Kidney (tissue), 14 donors: ENCODE results near the gene MEIKIN. TPM values are rescaled to one million over a fixed set of nuclear protein-coding genes. Genes with fewer than 3 reads are reported as not detected.

Source experiments
- DNase-seq, 5 donors: peaks; one replicate each; pipeline ENCODE4 v3.0.0-alpha.2; 2013 to 2020
- FAIRE-seq: peaks from 2 replicates; lab custom pipeline; 2012; peaks lifted over from hg19 to GRCh38; lab: Jason Lieb, UNC
- H3K27ac ChIP-seq, 2 donors: one replicate each; pipeline ENCODE4 v1.7.0; 2013; ENCODE audit warnings: low read depth in 2 of 2, low read length in 2 of 2, inconsistent platforms in 1 of 2
- H3K27me3 ChIP-seq: one replicate; pipeline ENCODE4 v1.7.1; 2013; ENCODE audit warnings: low read length, inconsistent platforms; ENCODE audit not compliant: control insufficient read depth, insufficient read depth
- H3K36me3 ChIP-seq, 3 donors: one replicate each; pipeline versions ENCODE4 v1.7.0 to v1.7.1; 2013; ENCODE audit warnings: low read length in 3 of 3, control low read depth in 1 of 3, inconsistent platforms in 1 of 3; ENCODE audit not compliant: insufficient read depth in 3 of 3, control insufficient read depth in 2 of 3
- H3K4me1 ChIP-seq, 3 donors: one replicate each; pipeline versions ENCODE4 v1.7.0 to v1.7.1; 2013; ENCODE audit warnings: low read length in 3 of 3, inconsistent platforms in 1 of 3, low read depth in 1 of 3; ENCODE audit not compliant: control insufficient read depth in 2 of 3, insufficient read depth in 2 of 3
- H3K4me3 ChIP-seq, 3 donors: one replicate each; pipeline versions ENCODE4 v1.7.0 to v1.8.1; 2013; ENCODE audit warnings: low read length in 3 of 3, control low read depth in 1 of 3, inconsistent platforms in 1 of 3
- H3K9ac ChIP-seq, 3 donors: one replicate each; pipeline versions ENCODE4 v1.7.0 to v1.7.1; 2013; ENCODE audit warnings: low read length in 3 of 3, control low read depth in 1 of 3, inconsistent platforms in 1 of 3
- H3K9me3 ChIP-seq, 3 donors: one replicate each; pipeline versions ENCODE4 v1.7.0 to v1.7.1; 2013; ENCODE audit warnings: low read length in 3 of 3, control low read depth in 1 of 3, inconsistent platforms in 1 of 3; ENCODE audit not compliant: control insufficient read depth in 2 of 3, insufficient read depth in 1 of 3
- CTCF ChIP-seq: IDR thresholded peaks from 3 replicates; pipeline ENCODE4 v1.5.1; 2012; ENCODE audit warnings: mild to moderate bottlenecking, moderate library complexity, borderline replicate concordance; ENCODE audit not compliant: insufficient read depth; ENCODE audit errors: extremely low read depth
- intact Hi-C: fragments of 100-400 bp; cut with DNase I; formaldehyde crosslinking; loops from one replicate; pipeline ENCODE4 v1.11.1; 2022
- polyA plus RNA-seq: library from polyadenylated mRNA; stranded (reverse); fragments of 350-450 nt; fragmentation: Illumina TruSeq; extraction: RNeasy Lipid Tissue Mini Kit (QIAGEN cat#74804); gene quantifications from one replicate; pipeline ENCODE4 v1.2.3, GENCODE V29; 2014; ENCODE audit warnings: low read depth, low replicate concordance; ENCODE audit not compliant: insufficient read depth
- total RNA-seq: library from RNA; stranded (reverse); fragmentation: NEBNext Ultra II Directional; extraction: Animal tissue kit (Norgen Biotek cat#: 25700); gene quantifications from one replicate; pipeline ENCODE4 v1.2.1, GENCODE V29; 2021
- donor health status: control.
- donor health status: control.
- donor health status: control.
- donor health status: control.
- donor health status: control.
- donor health status: DM: yes; HTN: yes; CAD: no.
- donor health status: Normal renal cell carcinoma (clear cell type).

The MEIKIN gene
- total and polyA plus RNA-seq, 2 donors from 2014 or later, result 0.63 TPM; not detected in 1

DNA sequence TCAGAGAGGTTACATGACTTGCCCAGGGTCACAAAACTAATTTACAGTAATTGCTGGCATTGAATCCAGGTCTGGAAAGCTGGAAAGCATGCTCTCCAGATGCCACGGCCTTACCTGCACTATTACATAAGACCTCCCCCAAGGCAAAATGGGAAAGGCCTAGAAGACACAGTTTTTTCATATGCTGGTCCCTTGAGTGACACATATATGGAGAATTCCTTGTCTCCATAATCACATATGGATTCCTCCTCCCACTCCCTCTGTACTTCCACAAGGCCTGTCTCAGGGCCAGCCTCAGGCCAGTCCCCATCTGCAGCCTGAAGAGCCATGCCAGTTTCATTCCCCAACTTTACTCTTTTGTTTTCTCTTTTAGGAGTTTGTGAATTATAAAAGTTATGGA is 28.6 kb upstream of the MEIKIN start:
- H3K4me1 ChIP-seq, result no peaks in the 10 kb centered on the region
- no peaks in the 10 kb centered on the region for H3K36me3 ChIP-seq
- no peak for DNase-seq
- no peak overlapping the region for H3K27ac ChIP-seq
- intact Hi-C loops, result no loop called here
- TF ChIP-seq CTCF, result no peak
- H3K27me3 ChIP-seq, result no peaks in the 10 kb centered on the region
- no peak for FAIRE-seq
- no peak overlapping the region for H3K9ac ChIP-seq
- H3K4me3 ChIP-seq, result no peak overlapping the region
- no peaks in the 10 kb centered on the region for H3K9me3 ChIP-seq

GRCh38 chr5:131973089-131973712 is 27.7 kb upstream of the MEIKIN start:
- no peaks in the 10 kb centered on the region for H3K27me3 ChIP-seq
- no peak for TF ChIP-seq CTCF
- H3K9me3 ChIP-seq, result no peaks in the 10 kb centered on the region
- H3K27ac ChIP-seq, result no peak overlapping the region
- no peak overlapping the region for H3K9ac ChIP-seq
- DNase-seq, result no peak
- H3K36me3 ChIP-seq, result no peaks in the 10 kb centered on the region
- H3K4me3 ChIP-seq, result no peak overlapping the region
- H3K4me1 ChIP-seq, result no peaks in the 10 kb centered on the region
- intact Hi-C loops, result no loop called here
- no peak for FAIRE-seq

GRCh38 chr5:131968396-131968954 is 23.0 kb upstream of the MEIKIN start:
- no peak overlapping the region for H3K9ac ChIP-seq
- TF ChIP-seq CTCF, result no peak
- no peaks in the 10 kb centered on the region for H3K4me1 ChIP-seq
- no peaks in the 10 kb centered on the region for H3K27me3 ChIP-seq
- no peaks in the 10 kb centered on the region for H3K36me3 ChIP-seq
- no peak overlapping the region for H3K4me3 ChIP-seq
- H3K27ac ChIP-seq, result no peak overlapping the region
- intact Hi-C loops, result no loop called here
- FAIRE-seq (no peak), DNase-seq (no peak)
- H3K9me3 ChIP-seq, result no peaks in the 10 kb centered on the region

DNA sequence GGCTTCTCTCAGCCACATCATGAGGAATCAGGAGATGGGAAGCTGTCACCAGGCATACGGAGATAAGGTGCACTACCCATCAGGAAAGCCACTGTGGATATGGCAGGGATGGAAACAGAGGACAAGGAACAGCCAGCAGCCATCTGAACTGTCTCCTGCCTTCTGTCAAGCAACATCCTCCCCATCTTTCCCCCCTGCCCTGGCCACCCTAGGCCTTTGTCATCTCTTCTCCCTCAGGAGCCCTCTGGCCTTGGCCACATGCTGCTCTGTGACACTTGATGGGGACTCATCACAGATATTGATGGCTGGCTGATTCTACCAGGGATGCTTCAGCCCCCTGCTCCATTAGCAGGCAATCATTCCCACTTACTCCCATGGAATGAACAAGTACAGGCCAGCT is 21.1 kb upstream of the MEIKIN start:
- FAIRE-seq, result no peak

More for the DNA sequence above, 21.1 kb upstream of the MEIKIN start:
- Histone ChIP-seq H3K9ac (no peak overlapping the region), H3K36me3 (no peaks in the 10 kb centered on the region), H3K27ac (no peak overlapping the region), H3K4me3 (no peak overlapping the region), H3K4me1 (no peaks in the 10 kb centered on the region), H3K9me3 (no peaks in the 10 kb centered on the region), H3K27me3 (no peaks in the 10 kb centered on the region)
- DNase-seq, result no peak
- intact Hi-C loops, result no loop called here
- no peak for TF ChIP-seq CTCF
